ENCODE results near the gene KIF7.

Gene KIF7

GRCh38 chr15:89647191-89647851, 7.9 kb downstream of the KIF7 start:
- no peak for DNase-seq

- no peak for DNase-seq
Measured at GRCh38 chr15:89646416-89647141, 8.7 kb downstream of the KIF7 start.

GRCh38 chr15:89645680-89646079, 9.6 kb downstream of the KIF7 start:
- no peak for DNase-seq

- DNase-seq = no peak
Measured at GRCh38 chr15:89642106-89642505, 13.2 kb downstream of the KIF7 start.

- DNase-seq = no peak
Measured at GRCh38 chr15:89641053-89641452, 14.2 kb downstream of the KIF7 start.

GRCh38 chr15:89640245-89640644, 15.0 kb downstream of the KIF7 start:
- no peak for DNase-seq

- DNase-seq = no peak
Measured at GRCh38 chr15:89633585-89633984, 21.7 kb downstream of the KIF7 start.

- DNase-seq = no peak
Measured at GRCh38 chr15:89632563-89633430, 22.5 kb downstream of the KIF7 start.

GRCh38 chr15:89631902-89632264, 23.4 kb downstream of the KIF7 start:
- DNase-seq = no peak

- DNase-seq = no peak
Measured at GRCh38 chr15:89630974-89631901, 24.0 kb downstream of the KIF7 start.

GRCh38 chr15:89630260-89630659, 25.0 kb downstream of the KIF7 start:
- no peak for DNase-seq

- DNase-seq = no peak
Measured at GRCh38 chr15:89629829-89630228, 25.4 kb downstream of the KIF7 start.

GRCh38 chr15:89628806-89629715, 26.2 kb downstream of the KIF7 start:
- DNase-seq = no peak

GRCh38 chr15:89628301-89628700, 27.0 kb downstream of the KIF7 start:
- DNase-seq = no peak

GRCh38 chr15:89627256-89627970, 27.9 kb downstream of the KIF7 start:
- DNase-seq = no peak

GRCh38 chr15:89625716-89626115, 29.6 kb downstream of the KIF7 start:
- no peak for DNase-seq

- no peak for DNase-seq
Measured at GRCh38 chr15:89623165-89623564, 32.1 kb downstream of the KIF7 start.

- DNase-seq = no peak
Measured at GRCh38 chr15:89621547-89621946, 33.7 kb downstream of the KIF7 start.

- no peak for DNase-seq
Measured at GRCh38 chr15:89616228-89616627, 39.0 kb downstream of the KIF7 start.

GRCh38 chr15:89615135-89615534, 40.1 kb downstream of the KIF7 start:
- DNase-seq = no peak

- no peak for DNase-seq
Measured at GRCh38 chr15:89614164-89614563, 41.1 kb downstream of the KIF7 start.
